NCI-H345 treated with DMSO at 0.1 percent for 48 hours (cell line): ENCODE results near the gene RXFP2.

ENCODE experiments used
- DNase-seq: peaks from one replicate; lab custom pipeline; 2025; ENCODE audit not compliant: unreplicated experiment; lab: John Stamatoyannopoulos, UW

Gene RXFP2, protein sequence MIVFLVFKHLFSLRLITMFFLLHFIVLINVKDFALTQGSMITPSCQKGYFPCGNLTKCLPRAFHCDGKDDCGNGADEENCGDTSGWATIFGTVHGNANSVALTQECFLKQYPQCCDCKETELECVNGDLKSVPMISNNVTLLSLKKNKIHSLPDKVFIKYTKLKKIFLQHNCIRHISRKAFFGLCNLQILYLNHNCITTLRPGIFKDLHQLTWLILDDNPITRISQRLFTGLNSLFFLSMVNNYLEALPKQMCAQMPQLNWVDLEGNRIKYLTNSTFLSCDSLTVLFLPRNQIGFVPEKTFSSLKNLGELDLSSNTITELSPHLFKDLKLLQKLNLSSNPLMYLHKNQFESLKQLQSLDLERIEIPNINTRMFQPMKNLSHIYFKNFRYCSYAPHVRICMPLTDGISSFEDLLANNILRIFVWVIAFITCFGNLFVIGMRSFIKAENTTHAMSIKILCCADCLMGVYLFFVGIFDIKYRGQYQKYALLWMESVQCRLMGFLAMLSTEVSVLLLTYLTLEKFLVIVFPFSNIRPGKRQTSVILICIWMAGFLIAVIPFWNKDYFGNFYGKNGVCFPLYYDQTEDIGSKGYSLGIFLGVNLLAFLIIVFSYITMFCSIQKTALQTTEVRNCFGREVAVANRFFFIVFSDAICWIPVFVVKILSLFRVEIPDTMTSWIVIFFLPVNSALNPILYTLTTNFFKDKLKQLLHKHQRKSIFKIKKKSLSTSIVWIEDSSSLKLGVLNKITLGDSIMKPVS

DNA sequence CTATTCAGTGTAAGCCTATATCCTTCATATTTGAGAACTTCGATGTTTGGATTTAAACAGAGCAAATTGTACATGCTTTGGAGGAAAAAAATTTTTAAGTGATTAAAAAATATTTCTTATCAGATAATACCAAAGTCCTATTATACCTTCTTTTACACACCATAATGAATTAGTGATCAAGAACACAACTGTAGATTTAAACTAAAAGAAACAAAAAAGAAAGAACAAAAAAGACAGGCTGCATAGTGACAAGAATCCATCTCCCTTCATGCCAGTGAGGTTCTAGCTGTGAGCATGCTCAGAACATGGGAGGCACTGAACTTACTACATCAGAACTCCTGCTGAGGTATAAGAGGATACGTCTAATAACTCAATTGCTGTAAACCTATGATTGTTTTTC, at the start of gene RXFP2:
Gene RXFP2 (plus strand): TSS at position 301 of the 400 bp plus-strand sequence. CDS start 87 bp downstream, at position 388.
- no peak for DNase-seq

DNA sequence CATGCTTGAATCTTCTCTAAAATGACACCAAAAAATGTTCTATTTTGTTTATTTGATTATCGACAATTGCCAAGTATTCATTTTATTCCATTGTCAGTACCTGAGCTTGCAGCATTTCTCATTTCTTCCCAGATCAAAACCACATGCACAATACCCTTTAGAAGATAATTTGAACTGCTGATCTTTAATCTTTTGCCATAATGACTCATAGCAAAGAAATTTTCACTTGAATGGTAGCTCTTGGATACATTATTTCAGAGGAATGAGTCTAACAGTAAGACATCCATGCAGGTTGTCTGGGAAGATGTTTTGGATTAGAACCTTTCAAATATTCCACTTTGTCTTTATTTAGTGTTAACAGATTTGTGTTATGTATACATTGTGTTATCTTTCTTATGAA, 42.0 kb upstream of the RXFP2 start:
- no peak for DNase-seq

- no peak for DNase-seq
Observed at GRCh38 chr13:31699650-31700049, 39.7 kb upstream of the RXFP2 start.

- DNase-seq: no peak
Observed at GRCh38 chr13:31703780-31704179, 35.5 kb upstream of the RXFP2 start.

DNA sequence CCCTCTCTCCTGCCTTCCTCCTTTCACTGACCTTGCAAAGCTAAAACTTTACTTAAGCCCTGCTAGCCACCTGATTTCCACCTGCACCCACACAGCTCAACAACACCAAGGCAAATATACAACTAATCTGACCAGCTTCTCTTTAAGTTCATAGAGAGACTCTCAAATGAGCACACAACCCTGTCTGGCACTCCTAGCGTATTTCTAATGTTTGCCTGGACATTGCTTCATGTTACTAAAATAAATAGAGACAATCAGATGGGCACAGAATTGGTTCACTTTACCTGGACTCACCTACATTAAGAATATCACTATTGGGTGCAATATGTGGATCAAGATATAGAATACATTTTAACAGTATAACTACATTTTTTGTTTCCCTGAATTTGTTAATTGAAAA, 33.2 kb upstream of the RXFP2 start:
- no peak for DNase-seq

- DNase-seq: no peak
Observed at GRCh38 chr13:31717583-31717982, 21.7 kb upstream of the RXFP2 start.

DNA sequence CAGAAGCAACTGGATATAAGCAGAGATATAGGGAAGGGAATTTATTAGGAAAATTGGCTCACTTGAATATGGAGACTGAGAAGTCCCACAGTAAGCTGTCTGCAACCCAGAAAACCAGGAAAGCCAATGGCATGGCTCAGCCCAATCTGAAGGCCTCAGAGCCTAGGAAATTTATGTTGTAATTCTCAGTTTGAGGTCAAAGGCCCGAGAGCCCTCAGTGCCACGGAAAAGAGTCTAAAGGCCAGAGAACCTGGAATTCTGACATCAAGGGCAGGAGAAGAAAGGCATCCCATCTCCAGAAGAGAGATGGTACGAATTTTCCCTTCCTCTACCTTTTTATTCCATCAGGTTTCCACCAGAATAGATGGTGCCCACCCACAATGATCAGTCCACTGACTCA, 20.1 kb upstream of the RXFP2 start:
- DNase-seq: no peak

- peak; percentile 30 for DNase-seq
Observed at GRCh38 chr13:31722673-31723072, 16.7 kb upstream of the RXFP2 start.

- DNase-seq: no peak
Observed at GRCh38 chr13:31725841-31726240, 13.5 kb upstream of the RXFP2 start.

DNA sequence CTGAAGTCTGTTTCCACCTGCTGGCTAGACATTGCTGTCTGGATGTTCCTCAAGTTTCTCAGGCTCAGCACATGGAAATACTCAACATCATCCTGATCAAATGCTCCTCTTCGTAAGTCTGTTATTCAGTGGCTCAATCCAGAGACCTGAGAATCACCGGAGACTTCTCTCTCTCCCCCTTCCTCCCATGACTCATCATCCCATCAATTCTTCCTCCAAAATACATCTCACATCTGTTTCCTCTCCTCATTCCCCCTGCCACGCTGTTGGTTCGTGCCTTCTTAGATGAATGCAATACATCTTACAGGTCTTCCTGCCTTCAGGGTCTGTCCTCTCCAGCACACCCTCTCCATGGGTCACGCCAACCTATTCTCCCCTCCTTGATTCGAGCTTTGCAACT, 7.4 kb upstream of the RXFP2 start:
- no peak for DNase-seq

GRCh38 chr13:31733066-31733465, 6.3 kb upstream of the RXFP2 start:
- DNase-seq: no peak

DNA sequence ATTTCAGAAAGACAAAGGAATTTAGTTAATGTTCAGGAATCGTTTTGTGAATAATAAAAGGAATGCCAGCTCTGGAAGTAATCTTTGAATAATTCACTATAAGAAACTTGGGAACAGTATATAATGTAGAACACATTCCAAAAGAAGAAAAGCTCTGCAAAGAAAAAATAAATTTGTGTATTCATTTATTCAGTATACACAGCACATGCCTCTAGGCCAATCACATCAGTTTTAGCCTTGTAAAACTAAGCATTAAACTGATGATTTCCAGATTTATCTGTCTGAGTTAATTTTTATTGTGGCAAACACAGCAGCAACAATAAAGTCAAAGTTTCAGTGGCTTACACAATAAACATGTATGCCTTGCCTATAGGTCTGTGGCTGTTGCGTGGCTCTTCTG, 5.7 kb upstream of the RXFP2 start:
- no peak for DNase-seq

DNA sequence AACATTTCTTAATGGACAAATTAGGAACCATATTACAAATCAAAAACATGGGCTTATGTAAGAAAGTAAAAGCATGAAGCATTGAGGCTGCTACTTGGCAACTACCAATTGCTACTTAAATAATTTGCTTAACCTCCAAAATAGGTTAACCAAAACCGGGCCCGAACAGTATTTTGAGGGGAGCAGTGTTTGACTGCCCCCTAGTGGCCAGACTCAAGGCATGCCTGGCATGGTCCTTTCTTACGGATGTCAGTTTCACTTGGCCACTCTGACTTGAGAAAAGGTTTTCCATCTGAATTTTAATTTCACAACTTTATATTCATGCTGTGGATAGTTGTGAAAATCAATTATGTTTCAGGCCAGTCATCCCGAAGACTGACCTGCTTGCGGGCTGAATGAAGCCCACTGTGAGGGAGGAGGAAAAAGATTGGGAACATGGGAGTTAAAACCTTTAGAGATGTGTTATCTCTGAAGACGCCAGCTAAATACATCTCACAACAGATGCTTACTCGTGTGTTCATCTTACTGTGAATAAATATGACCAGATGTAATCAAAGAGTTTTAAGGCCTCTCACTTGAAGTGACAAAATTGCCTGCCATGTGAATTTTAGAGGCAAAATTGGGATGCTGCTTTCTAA, 2.9 kb downstream of the RXFP2 start:
- DNase-seq: peak; percentile 42

DNA sequence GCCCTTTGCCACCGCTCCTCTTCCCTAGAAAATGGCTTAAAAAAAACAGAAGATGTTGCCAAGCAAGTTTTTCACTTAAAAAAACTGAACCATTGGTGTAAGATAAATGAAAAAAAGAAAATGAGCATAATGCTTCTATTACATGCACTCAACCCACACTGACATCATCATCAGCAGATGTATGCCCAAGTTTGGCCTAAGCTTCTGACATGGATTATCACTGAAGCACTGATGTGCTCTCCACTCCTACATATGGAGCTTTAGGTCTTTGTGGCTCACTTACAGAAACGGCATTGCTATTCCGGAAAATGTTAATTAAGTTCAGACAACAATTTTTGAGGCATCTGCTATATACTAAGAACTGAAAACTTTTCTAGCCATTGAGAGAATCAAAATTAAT, 8.0 kb downstream of the RXFP2 start:
- DNase-seq: no peak

- DNase-seq: no peak
Observed at GRCh38 chr13:31747966-31748365, 8.6 kb downstream of the RXFP2 start.

DNA sequence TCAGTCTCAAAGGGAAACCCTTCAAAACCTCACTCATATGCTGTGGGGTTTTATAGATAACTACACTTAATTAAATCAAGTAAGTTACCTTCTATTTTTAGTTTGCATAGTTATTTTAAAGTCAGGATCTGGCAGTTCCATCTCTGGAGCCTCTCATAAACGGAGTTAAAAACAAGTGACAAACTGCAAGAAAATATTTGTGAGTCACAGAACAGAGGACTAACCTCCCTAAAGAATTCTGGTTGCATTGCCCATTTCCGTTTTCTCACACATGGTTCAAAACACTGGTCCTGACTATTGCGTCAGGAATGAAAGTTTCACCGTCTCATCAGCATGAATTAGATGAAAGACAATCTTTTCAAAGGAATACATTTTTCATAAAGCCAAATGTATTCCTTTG, 10.6 kb downstream of the RXFP2 start:
- DNase-seq: no peak

- DNase-seq: no peak
Observed at GRCh38 chr13:31755211-31755610, 15.9 kb downstream of the RXFP2 start.

GRCh38 chr13:31755803-31756212, 16.5 kb downstream of the RXFP2 start:
- no peak for DNase-seq

GRCh38 chr13:31756346-31756745, 17.0 kb downstream of the RXFP2 start:
- no peak for DNase-seq

- no peak for DNase-seq
Observed at GRCh38 chr13:31761951-31762350, 22.6 kb downstream of the RXFP2 start.

GRCh38 chr13:31764556-31764955, 25.2 kb downstream of the RXFP2 start:
- DNase-seq: no peak
